Kidney (tissue), 14 donors: ENCODE results near the gene SPARC. TPM values are rescaled to one million over a fixed set of nuclear protein-coding genes. Genes with fewer than 3 reads are reported as not detected.
A peak's percentile ranks its signal among the peaks of the same experiment; 100 is the strongest.

Experiments
- DNase-seq, 5 donors: peaks; one replicate each; pipeline ENCODE4 v3.0.0-alpha.2; 2013 to 2020
- FAIRE-seq: peaks from 2 replicates; lab custom pipeline; 2012; peaks lifted over from hg19 to GRCh38; lab: Jason Lieb, UNC
- H3K27ac ChIP-seq, 2 donors: one replicate each; pipeline ENCODE4 v1.7.0; 2013; ENCODE audit warnings: low read depth in 2 of 2, low read length in 2 of 2, inconsistent platforms in 1 of 2
- H3K27me3 ChIP-seq: one replicate; pipeline ENCODE4 v1.7.1; 2013; ENCODE audit warnings: low read length, inconsistent platforms; ENCODE audit not compliant: control insufficient read depth, insufficient read depth
- H3K36me3 ChIP-seq, 3 donors: one replicate each; pipeline versions ENCODE4 v1.7.0 to v1.7.1; 2013; ENCODE audit warnings: low read length in 3 of 3, control low read depth in 1 of 3, inconsistent platforms in 1 of 3; ENCODE audit not compliant: insufficient read depth in 3 of 3, control insufficient read depth in 2 of 3
- H3K4me1 ChIP-seq, 3 donors: one replicate each; pipeline versions ENCODE4 v1.7.0 to v1.7.1; 2013; ENCODE audit warnings: low read length in 3 of 3, inconsistent platforms in 1 of 3, low read depth in 1 of 3; ENCODE audit not compliant: control insufficient read depth in 2 of 3, insufficient read depth in 2 of 3
- H3K4me3 ChIP-seq, 3 donors: one replicate each; pipeline versions ENCODE4 v1.7.0 to v1.8.1; 2013; ENCODE audit warnings: low read length in 3 of 3, control low read depth in 1 of 3, inconsistent platforms in 1 of 3
- H3K9ac ChIP-seq, 3 donors: one replicate each; pipeline versions ENCODE4 v1.7.0 to v1.7.1; 2013; ENCODE audit warnings: low read length in 3 of 3, control low read depth in 1 of 3, inconsistent platforms in 1 of 3
- H3K9me3 ChIP-seq, 3 donors: one replicate each; pipeline versions ENCODE4 v1.7.0 to v1.7.1; 2013; ENCODE audit warnings: low read length in 3 of 3, control low read depth in 1 of 3, inconsistent platforms in 1 of 3; ENCODE audit not compliant: control insufficient read depth in 2 of 3, insufficient read depth in 1 of 3
- intact Hi-C: fragments of 100-400 bp; cut with DNase I; formaldehyde crosslinking; loops from one replicate; pipeline ENCODE4 v1.11.1; 2022
- polyA plus RNA-seq: library from polyadenylated mRNA; stranded (reverse); fragments of 350-450 nt; fragmentation: Illumina TruSeq; extraction: RNeasy Lipid Tissue Mini Kit (QIAGEN cat#74804); gene quantifications from one replicate; pipeline ENCODE4 v1.2.3, GENCODE V29; 2014; ENCODE audit warnings: low read depth, low replicate concordance; ENCODE audit not compliant: insufficient read depth
- total RNA-seq: library from RNA; stranded (reverse); fragmentation: NEBNext Ultra II Directional; extraction: Animal tissue kit (Norgen Biotek cat#: 25700); gene quantifications from one replicate; pipeline ENCODE4 v1.2.1, GENCODE V29; 2021
- TF ChIP-seq, protein P1 (sequence below): IDR thresholded peaks from 3 replicates; pipeline ENCODE4 v1.5.1; 2012; ENCODE audit warnings: mild to moderate bottlenecking, moderate library complexity, borderline replicate concordance; ENCODE audit not compliant: insufficient read depth; ENCODE audit errors: extremely low read depth
- donor health status: control.
- donor health status: control.
- donor health status: control.
- donor health status: control.
- donor health status: control.
- donor health status: DM: yes; HTN: yes; CAD: no.
- donor health status: Normal renal cell carcinoma (clear cell type).

SPARC gene
- total and polyA plus RNA-seq, 2 donors from 2014 or later, result 581 to 637 TPM

DNA sequence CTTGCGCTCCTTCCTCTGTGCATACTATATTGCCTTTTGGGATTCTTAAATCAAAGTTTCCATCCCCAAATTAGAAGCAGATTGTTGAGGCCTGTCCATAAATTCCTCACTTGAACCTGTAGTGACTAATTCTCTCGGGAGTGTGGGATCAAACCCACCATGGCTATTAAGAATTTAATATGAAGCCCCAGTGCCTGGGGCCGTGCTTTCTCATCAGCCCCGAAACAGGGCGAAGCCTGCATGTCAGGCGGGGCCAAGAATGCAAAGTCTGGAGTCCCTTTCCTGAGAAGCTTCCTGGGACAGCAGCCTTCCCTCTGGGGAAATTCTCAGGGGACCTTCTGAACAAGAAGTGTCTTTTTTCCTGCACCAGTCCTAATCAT is 66.3 kb downstream of the SPARC start:
- FAIRE-seq, result no peak
- intact Hi-C loops, result no loop called here

DNA sequence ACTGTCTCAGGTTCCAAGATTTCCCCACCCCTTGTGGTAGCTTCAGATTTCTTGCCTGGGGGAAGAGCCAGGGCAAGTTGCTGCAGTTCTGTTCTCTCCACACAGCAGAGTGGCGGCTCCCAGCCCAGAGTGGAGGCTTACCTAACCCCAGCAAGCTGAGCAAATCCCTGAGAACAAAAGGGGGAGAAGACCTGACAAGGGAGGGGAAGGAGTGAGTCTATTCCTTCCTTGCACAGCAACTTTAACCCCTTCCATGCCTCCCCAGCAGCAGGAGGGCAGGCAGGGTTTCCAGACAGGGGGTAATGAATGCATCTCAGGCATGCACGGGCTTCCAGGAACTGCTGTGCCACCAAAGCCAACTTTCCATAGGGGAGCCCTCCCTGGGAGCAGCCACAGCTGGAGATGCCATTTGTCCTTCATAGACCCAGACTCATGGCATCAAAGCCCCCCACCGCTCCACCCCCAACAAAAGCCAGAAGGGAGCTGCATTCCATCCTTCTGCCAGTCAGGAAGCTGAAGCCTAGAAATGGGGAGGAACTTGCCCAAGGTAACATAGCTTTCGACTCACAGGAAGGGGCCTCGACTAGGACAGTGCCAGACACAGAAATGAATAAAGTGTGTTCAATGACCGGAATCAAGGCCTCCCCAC is 66.8 kb downstream of the SPARC start:
- Histone ChIP-seq H3K27ac (no peak overlapping the region), H3K36me3 (no peaks in the 10 kb centered on the region), H3K9ac (no peak overlapping the region), H3K4me1 (no peaks in the 10 kb centered on the region), H3K9me3 (no peaks in the 10 kb centered on the region), H3K27me3 (no peaks in the 10 kb centered on the region), H3K4me3 (no peak overlapping the region)
- TF ChIP-seq, protein P1, sequence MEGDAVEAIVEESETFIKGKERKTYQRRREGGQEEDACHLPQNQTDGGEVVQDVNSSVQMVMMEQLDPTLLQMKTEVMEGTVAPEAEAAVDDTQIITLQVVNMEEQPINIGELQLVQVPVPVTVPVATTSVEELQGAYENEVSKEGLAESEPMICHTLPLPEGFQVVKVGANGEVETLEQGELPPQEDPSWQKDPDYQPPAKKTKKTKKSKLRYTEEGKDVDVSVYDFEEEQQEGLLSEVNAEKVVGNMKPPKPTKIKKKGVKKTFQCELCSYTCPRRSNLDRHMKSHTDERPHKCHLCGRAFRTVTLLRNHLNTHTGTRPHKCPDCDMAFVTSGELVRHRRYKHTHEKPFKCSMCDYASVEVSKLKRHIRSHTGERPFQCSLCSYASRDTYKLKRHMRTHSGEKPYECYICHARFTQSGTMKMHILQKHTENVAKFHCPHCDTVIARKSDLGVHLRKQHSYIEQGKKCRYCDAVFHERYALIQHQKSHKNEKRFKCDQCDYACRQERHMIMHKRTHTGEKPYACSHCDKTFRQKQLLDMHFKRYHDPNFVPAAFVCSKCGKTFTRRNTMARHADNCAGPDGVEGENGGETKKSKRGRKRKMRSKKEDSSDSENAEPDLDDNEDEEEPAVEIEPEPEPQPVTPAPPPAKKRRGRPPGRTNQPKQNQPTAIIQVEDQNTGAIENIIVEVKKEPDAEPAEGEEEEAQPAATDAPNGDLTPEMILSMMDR, result no peak
- intact Hi-C loops, result no loop called here
- peak in 1 of 5 donors; percentile 13 for DNase-seq
- no peak for FAIRE-seq

More for the DNA sequence above, 66.3 kb downstream of the SPARC start:
- DNase-seq, result no peak
- Histone ChIP-seq H3K36me3 (no peaks in the 10 kb centered on the region), H3K27me3 (no peaks in the 10 kb centered on the region), H3K4me1 (no peaks in the 10 kb centered on the region), H3K4me3 (no peak overlapping the region), H3K9me3 (no peaks in the 10 kb centered on the region), H3K9ac (no peak overlapping the region), H3K27ac (no peak overlapping the region)
- TF ChIP-seq, protein P1, result no peak

DNA sequence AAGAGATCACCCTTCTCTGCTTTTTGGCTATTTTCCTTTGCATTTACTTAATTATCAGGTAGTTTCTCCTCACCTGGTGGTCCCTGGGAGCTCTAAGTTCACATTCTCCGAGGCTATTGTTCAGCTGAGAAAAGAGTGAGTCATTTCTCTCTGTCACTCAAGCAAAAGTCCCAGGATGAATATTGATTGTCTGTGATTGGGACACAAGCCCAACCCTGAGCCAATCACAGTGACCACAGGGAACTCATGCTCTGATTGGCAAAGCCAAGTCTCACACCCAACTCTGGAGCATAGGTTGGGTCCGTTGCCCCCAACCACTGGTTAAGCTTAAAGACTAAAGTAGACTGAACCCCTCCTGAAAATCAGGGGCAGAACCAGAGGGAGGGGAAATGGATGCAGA is 67.8 kb downstream of the SPARC start:
- no peaks in the 10 kb centered on the region for H3K9me3 ChIP-seq
- intact Hi-C loops, result no loop called here
- no peaks in the 10 kb centered on the region for H3K4me1 ChIP-seq
- no peak overlapping the region for H3K4me3 ChIP-seq
- no peak overlapping the region for H3K27ac ChIP-seq
- H3K36me3 ChIP-seq, result no peaks in the 10 kb centered on the region
- no peaks in the 10 kb centered on the region for H3K27me3 ChIP-seq
- no peak for DNase-seq
- no peak for FAIRE-seq
- H3K9ac ChIP-seq, result no peak overlapping the region
- TF ChIP-seq, protein P1, result no peak
